DOHH2 (cell line): ENCODE results near the gene ADCY1.

Source experiments
- H3F3A ChIP-seq: fragments of 200-600 bp; sonication (generic), shearing (Covaris generic); 2 replicates; pipeline ENCODE4 v1.6.0; 2016; ENCODE audit warnings: antibody characterized with exemption, mild to moderate bottlenecking; ENCODE audit not compliant: control insufficient read depth, insufficient read depth
- H3K27ac ChIP-seq: fragments of 200-600 bp; sonication (generic); 2 replicates; pipeline ENCODE4 v1.5.1; 2014; ENCODE audit warnings: low read depth, mild to moderate bottlenecking, low read length, moderate library complexity
- H3K27me3 ChIP-seq: fragments of 200-600 bp; sonication (generic); 2 replicates; pipeline ENCODE4 v1.6.1; 2014; ENCODE audit warnings: mild to moderate bottlenecking, low read length, mixed read lengths; ENCODE audit not compliant: control insufficient read depth
- H3K36me3 ChIP-seq: fragments of 200-600 bp; sonication (generic); 2 replicates; pipeline ENCODE4 v1.6.1; 2014; ENCODE audit warnings: mild to moderate bottlenecking, low read length, moderate library complexity, mixed read lengths; ENCODE audit not compliant: control insufficient read depth
- H3K4me1 ChIP-seq: fragments of 200-600 bp; sonication (generic); 2 replicates; pipeline ENCODE4 v1.6.1; 2014; ENCODE audit warnings: mild to moderate bottlenecking, low read length, mixed read lengths; ENCODE audit not compliant: control insufficient read depth
- H3K4me2 ChIP-seq: fragments of 200-600 bp; sonication (generic); 2 replicates; pipeline ENCODE4 v1.6.0; 2014; ENCODE audit warnings: mild to moderate bottlenecking, low read length, moderate library complexity
- H3K4me3 ChIP-seq: fragments of 200-600 bp; sonication (generic); 2 replicates; pipeline ENCODE4 v1.5.1; 2014; ENCODE audit warnings: mild to moderate bottlenecking, low read length, mixed read lengths
- H3K79me2 ChIP-seq: fragments of 200-600 bp; sonication (generic); 2 replicates; pipeline ENCODE4 v1.6.1; 2014; ENCODE audit warnings: mild to moderate bottlenecking, low read length, mixed read lengths; ENCODE audit not compliant: control insufficient read depth
- H3K9me2 ChIP-seq: fragments of 200-600 bp; sonication (generic); replicated peaks from 2 replicates; pipeline ENCODE4 v1.6.1; 2014; ENCODE audit warnings: mild to moderate bottlenecking, low read length, mixed read lengths; ENCODE audit not compliant: control insufficient read depth
- H3K9me3 ChIP-seq: fragments of 200-600 bp; sonication (generic); 2 replicates; pipeline ENCODE4 v1.6.1; 2014; ENCODE audit warnings: antibody characterized with exemption, low read length, mixed read lengths; ENCODE audit not compliant: control insufficient read depth, insufficient read depth
- H4K20me1 ChIP-seq: fragments of 200-600 bp; sonication (generic); 2 replicates; pipeline ENCODE4 v1.6.0; 2014; ENCODE audit warnings: low read depth, mild to moderate bottlenecking, antibody characterized with exemption, low read length, moderate library complexity; ENCODE audit not compliant: control insufficient read depth, insufficient read depth
- CTCF ChIP-seq: fragments of 200-600 bp; sonication (generic); IDR thresholded peaks from one replicate; pipeline ENCODE4 v1.5.1; 2014; ENCODE audit warnings: antibody characterized with exemption, mild to moderate bottlenecking, low read depth, low read length; ENCODE audit not compliant: poor library complexity, severe bottlenecking
- EZH2phosphoT487 ChIP-seq: fragments of 200-600 bp; sonication (generic); IDR thresholded peaks from 2 replicates; pipeline ENCODE4 v1.6.1; 2017; ENCODE audit warnings: borderline replicate concordance, mild to moderate bottlenecking, antibody characterized with exemption, low read length, moderate library complexity, mixed read lengths

Gene ADCY1

GRCh38 chr7:45566386-45566785 is 7.8 kb upstream of the ADCY1 start:
- no peak overlapping the region for H3K4me2 ChIP-seq
- no peak overlapping the region for H3K4me3 ChIP-seq
- H3K4me1 ChIP-seq = no peaks in the 10 kb centered on the region
- H3K27me3 ChIP-seq = no peaks in the 10 kb centered on the region
- no peak for TF ChIP-seq CTCF
- TF ChIP-seq EZH2phosphoT487 = no peak
- H3K9me2 ChIP-seq = no peaks in the 10 kb centered on the region
- no peak overlapping the region for H3K27ac ChIP-seq
- H4K20me1 ChIP-seq = no peaks in the 10 kb centered on the region
- no peaks in the 10 kb centered on the region for H3K36me3 ChIP-seq
- H3F3A ChIP-seq = no peaks in the 10 kb centered on the region
- no peaks in the 10 kb centered on the region for H3K9me3 ChIP-seq
- H3K79me2 ChIP-seq = no peaks in the 10 kb centered on the region

GRCh38 chr7:45566961-45567360 is 7.2 kb upstream of the ADCY1 start:
- no peaks in the 10 kb centered on the region for H3K27me3 ChIP-seq
- no peak overlapping the region for H3K4me3 ChIP-seq
- no peaks in the 10 kb centered on the region for H3F3A ChIP-seq
- H3K79me2 ChIP-seq = no peaks in the 10 kb centered on the region
- H3K4me1 ChIP-seq = no peaks in the 10 kb centered on the region
- H3K27ac ChIP-seq = no peak overlapping the region
- H4K20me1 ChIP-seq = no peaks in the 10 kb centered on the region
- TF ChIP-seq CTCF (no peak), EZH2phosphoT487 (no peak)
- H3K9me2 ChIP-seq = no peaks in the 10 kb centered on the region
- H3K36me3 ChIP-seq = no peaks in the 10 kb centered on the region
- no peak overlapping the region for H3K4me2 ChIP-seq
- H3K9me3 ChIP-seq = no peaks in the 10 kb centered on the region

DNA sequence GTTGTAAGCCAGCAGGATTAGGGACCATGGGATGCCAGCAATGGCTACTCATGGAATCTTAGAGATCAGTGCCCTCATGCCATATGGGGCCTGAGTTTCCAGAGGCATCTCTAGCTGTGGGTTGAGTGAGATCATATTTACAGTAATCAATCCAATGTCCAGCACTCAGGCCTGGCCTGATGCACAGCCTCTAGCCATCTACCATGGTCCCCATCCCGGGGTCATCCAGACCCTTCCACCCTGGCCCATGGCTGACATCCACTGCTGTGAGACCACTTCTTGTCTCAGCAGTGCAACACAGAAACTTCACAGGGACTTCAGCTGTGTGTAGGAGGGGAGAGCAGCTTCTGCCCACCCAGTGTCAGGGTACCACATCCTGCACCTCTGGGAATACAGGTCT is 6.5 kb upstream of the ADCY1 start:
- H3K27ac ChIP-seq = no peak overlapping the region
- H3F3A ChIP-seq = no peaks in the 10 kb centered on the region
- no peaks in the 10 kb centered on the region for H3K9me3 ChIP-seq
- peaks cover 3% of the 10 kb centered on the region; the same call in 1 of the 2 replicates for H3K27me3 ChIP-seq
- H4K20me1 ChIP-seq = no peaks in the 10 kb centered on the region
- TF ChIP-seq CTCF = no peak
- TF ChIP-seq EZH2phosphoT487 = no peak
- no peak overlapping the region for H3K4me3 ChIP-seq
- H3K79me2 ChIP-seq = no peaks in the 10 kb centered on the region
- H3K4me2 ChIP-seq = no peak overlapping the region
- no peaks in the 10 kb centered on the region for H3K4me1 ChIP-seq
- H3K36me3 ChIP-seq = no peaks in the 10 kb centered on the region
- H3K9me2 ChIP-seq = no peaks in the 10 kb centered on the region
